ENCODE results near the gene OR6K2.

DNA sequence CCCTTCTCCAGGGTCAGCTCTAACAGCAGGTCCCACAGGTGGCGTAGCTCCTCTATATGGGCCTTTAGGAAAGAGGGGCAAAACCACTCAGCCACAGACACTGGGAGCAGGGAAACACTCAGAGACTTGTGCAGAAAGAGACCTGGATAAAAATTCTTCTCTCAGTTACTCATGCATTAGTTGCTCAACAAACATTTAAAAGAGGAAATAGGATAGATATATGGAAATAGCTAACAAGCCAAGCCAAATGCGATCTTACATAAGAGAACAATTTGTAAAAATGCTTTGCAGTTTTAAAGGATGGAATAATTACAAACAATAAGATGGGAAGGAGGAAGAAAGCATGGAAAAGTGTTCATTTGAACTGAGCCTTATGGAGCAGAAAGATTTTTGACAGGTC, 18.8 kb downstream of the OR6K2 start:
- TF ChIP-seq CTCF (IDR thresholded peaks at IDR 0.05), result no peak
- no peak for TF ChIP-seq POLR2A (IDR thresholded peaks at IDR 0.05)
